HepG2 (cell line): ENCODE results near the gene HIC1. TPM values are rescaled to one million over a fixed set of nuclear protein-coding genes. Genes with fewer than 3 reads are reported as not detected.

Experiments
- ATAC-seq: fragments of 200-7000 bp; cut with Tn5 transposase; 3 replicates; pipeline ENCODE4 v1.9.1; 2020; ENCODE audit warnings: mild to moderate bottlenecking, moderate library complexity
- BruUV-seq: library from RNA; stranded (reverse); fragments of 400-500 nt; replicated peaks from 2 replicates; lab custom pipeline; 2021; lab: Mats Ljungman, UMichigan
- CTCF ChIA-PET: fragments of 300-600 bp; formaldehyde crosslinking; extraction: SDS; loops from one replicate; lab custom pipeline; 2021; ENCODE audit warnings: low total read pairs, inconsistent platforms, low intra/inter-chr PET ratio; lab: Yijun Ruan, JAX
- POLR2A ChIA-PET: fragments of 350-600 bp; sonication (Branson Sonifier 250); formaldehyde crosslinking; loops from one replicate; lab custom pipeline; 2020; ENCODE audit warnings: antibody characterized with exemption, inconsistent platforms; lab: Yijun Ruan, JAX
- DNase-seq: peaks from one replicate; pipeline ENCODE4 v3.0.0-alpha.2; 2015; ENCODE audit warnings: low spot score
- FAIRE-seq: peaks from 3 replicates; lab custom pipeline; 2011; peaks lifted over from hg19 to GRCh38; lab: Jason Lieb, UNC
- H2AFZ ChIP-seq: one replicate; pipeline ENCODE4 v1.6.1; 2011; ENCODE audit warnings: low read length, inconsistent platforms
- H3K27ac ChIP-seq: fragments of 300-600 bp; 3 replicates; pipeline ENCODE4 v1.8.0; 2011; ENCODE audit warnings: mixed run types, mild to moderate bottlenecking, mixed read lengths, low read length, inconsistent platforms; ENCODE audit not compliant: insufficient read depth; ENCODE audit errors: extremely low read length
- H3K27me3 ChIP-seq, 2 experiments: fragments of 200-600 bp in 1 of 2; 2 replicates in 1 of 2; 3 replicates in 1 of 2; pipeline versions ENCODE4 v1.6.0 to v1.8.0; 2011; ENCODE audit warnings: low read length in 2 of 2, mild to moderate bottlenecking in 2 of 2, moderate library complexity in 2 of 2, inconsistent platforms in 1 of 2; ENCODE audit not compliant: insufficient read depth in 2 of 2, control insufficient read depth in 1 of 2
- H3K36me3 ChIP-seq, 2 experiments: fragments of 200-600 bp in 1 of 2; replicated peaks in 1 of 2; 2 replicates in 1 of 2; 3 replicates in 1 of 2; pipeline versions ENCODE4 v1.5.1 to v1.8.0; 2011; ENCODE audit warnings: low read length in 2 of 2, inconsistent platforms in 1 of 2; ENCODE audit not compliant: insufficient read depth in 2 of 2, control insufficient read depth in 1 of 2
- H3K4me1 ChIP-seq: 2 replicates; pipeline ENCODE4 v1.5.1; 2012; ENCODE audit warnings: low read length, inconsistent platforms; ENCODE audit not compliant: insufficient read depth
- H3K4me2 ChIP-seq: 2 replicates; pipeline ENCODE4 v1.6.0; 2011; ENCODE audit warnings: low read depth, low read length, inconsistent platforms
- H3K4me3 ChIP-seq, 3 experiments: fragments of 200-600 bp in 1 of 3; sonication (generic), shearing (Covaris generic) in 1 of 3; replicated peaks in 1 of 3; 2 replicates each; pipeline ENCODE4 v1.5.1; 2011 to 2016; ENCODE audit warnings: low read length in 3 of 3, inconsistent platforms in 2 of 3, low read depth in 2 of 3, mild to moderate bottlenecking in 2 of 3, control low read depth in 1 of 3, mixed read lengths in 1 of 3; ENCODE audit not compliant: insufficient read depth in 1 of 3
- H3K79me2 ChIP-seq: one replicate; pipeline ENCODE4 v1.6.1; 2011; ENCODE audit warnings: low read length, inconsistent platforms; ENCODE audit not compliant: insufficient read depth
- H3K9ac ChIP-seq: 2 replicates; pipeline ENCODE4 v1.6.0; 2011; ENCODE audit warnings: mild to moderate bottlenecking, low read depth, low read length, inconsistent platforms; ENCODE audit not compliant: insufficient read depth
- H3K9me3 ChIP-seq: 2 replicates; pipeline ENCODE4 v1.5.1; 2012; ENCODE audit warnings: mild to moderate bottlenecking, low read length
- H4K20me1 ChIP-seq: 2 replicates; pipeline ENCODE4 v1.6.0; 2011; ENCODE audit warnings: inconsistent platforms, mild to moderate bottlenecking, low read length, moderate library complexity; ENCODE audit not compliant: insufficient read depth
- CC2D1A ChIP-seq: sonication (generic); formaldehyde crosslinking; IDR thresholded peaks from 2 replicates; pipeline ENCODE4 v1.8.1; 2023; ENCODE audit warnings: mild to moderate bottlenecking, missing genetic modification reagents
- WGBS: methylation state at CpG from one replicate; pipeline ENCODE4 v1.1.6; 2017; ENCODE audit warnings: low lambda C conversion rate; 5-methylcytosine and 5-hydroxymethylcytosine counted together
- in situ Hi-C: cut with HindIII; loops from 2 replicates; pipeline ENCODE4 v1.10.0; 2017; ENCODE audit warnings: low pct_unique_long_range_greater_than_20kb; ENCODE audit not compliant: extremely low pct_ligation_motif_present
- intact Hi-C: fragments of 100-400 bp; cut with micrococcal nuclease; formaldehyde crosslinking; loops from one replicate; pipeline ENCODE4 v1.10.0; 2022; ENCODE audit not compliant: unreplicated experiment
- polyA plus RNA-seq, 8 experiments: library from polyadenylated mRNA; depleted of rRNA in 3 of 8; stranded (reverse) in 7 of 8; unstranded in 1 of 8; fragments of >200 nt; fragmentation: Illumina TruSeq in 4 of 8; extraction: Trizol in 4 of 8; gene quantifications; 2 replicates each; pipeline versions ENCODE4 v1.2.1 to v1.2.3, GENCODE V29; 2011 to 2016; ENCODE audit warnings: low read depth in 4 of 8, missing spikeins in 1 of 8, mixed read lengths in 1 of 8; ENCODE audit not compliant: insufficient read depth in 1 of 8
- total RNA-seq, 5 experiments: library from RNA; depleted of rRNA; stranded (reverse); fragments of >200 nt; fragmentation: Illumina TruSeq; extraction: Trizol; gene quantifications; 2 replicates each; pipeline ENCODE4 v1.2.3, GENCODE V29; 2016; ENCODE audit warnings: low read depth in 1 of 5
- TF ChIP-seq, protein P1 (sequence below): sonication (generic); formaldehyde crosslinking; IDR thresholded peaks from 2 replicates; pipeline ENCODE4 v1.4.0; 2020; ENCODE audit warnings: missing genetic modification reagents
- TF ChIP-seq, protein P2 (sequence below), 2 experiments: sonication (generic) in 1 of 2; formaldehyde crosslinking in 1 of 2; IDR thresholded peaks; 2 replicates each; pipeline versions ENCODE4 v1.6.1 to v1.9.0; 2014 to 2022; ENCODE audit warnings: antibody characterized with exemption in 1 of 2, borderline replicate concordance in 1 of 2, inconsistent platforms in 1 of 2, low read depth in 1 of 2, missing genetic modification reagents in 1 of 2
- TF ChIP-seq, protein P3 (sequence below): sonication (generic); formaldehyde crosslinking; IDR thresholded peaks from 2 replicates; pipeline ENCODE4 v1.8.1; 2022; ENCODE audit warnings: low read depth, mild to moderate bottlenecking, missing genetic modification reagents
- TF ChIP-seq, protein P4 (sequence below): IDR thresholded peaks from 2 replicates; pipeline ENCODE4 v1.6.1; 2012; ENCODE audit warnings: inconsistent platforms

Gene HIC1
- total and polyA plus RNA-seq, 2 of the 13 experiments (the other 11 are each of a cell fraction or from before 2014, with no cell fraction given): 0.04 to 0.31 TPM

DNA sequence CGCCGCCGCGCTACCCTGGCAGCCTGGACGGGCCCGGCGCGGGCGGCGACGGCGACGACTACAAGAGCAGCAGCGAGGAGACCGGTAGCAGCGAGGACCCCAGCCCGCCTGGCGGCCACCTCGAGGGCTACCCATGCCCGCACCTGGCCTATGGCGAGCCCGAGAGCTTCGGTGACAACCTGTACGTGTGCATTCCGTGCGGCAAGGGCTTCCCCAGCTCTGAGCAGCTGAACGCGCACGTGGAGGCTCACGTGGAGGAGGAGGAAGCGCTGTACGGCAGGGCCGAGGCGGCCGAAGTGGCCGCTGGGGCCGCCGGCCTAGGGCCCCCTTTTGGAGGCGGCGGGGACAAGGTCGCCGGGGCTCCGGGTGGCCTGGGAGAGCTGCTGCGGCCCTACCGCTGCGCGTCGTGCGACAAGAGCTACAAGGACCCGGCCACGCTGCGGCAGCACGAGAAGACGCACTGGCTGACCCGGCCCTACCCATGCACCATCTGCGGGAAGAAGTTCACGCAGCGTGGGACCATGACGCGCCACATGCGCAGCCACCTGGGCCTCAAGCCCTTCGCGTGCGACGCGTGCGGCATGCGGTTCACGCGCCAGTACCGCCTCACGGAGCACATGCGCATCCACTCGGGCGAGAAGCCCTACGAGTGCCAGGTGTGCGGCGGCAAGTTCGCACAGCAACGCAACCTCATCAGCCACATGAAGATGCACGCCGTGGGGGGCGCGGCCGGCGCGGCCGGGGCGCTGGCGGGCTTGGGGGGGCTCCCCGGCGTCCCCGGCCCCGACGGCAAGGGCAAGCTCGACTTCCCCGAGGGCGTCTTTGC is 3.1 kb downstream of the HIC1 start:
- H3K9me3 ChIP-seq: no peaks in the 10 kb centered on the region
- FAIRE-seq: no peak
- peaks cover 0 to 2% of the 10 kb centered on the region in 2 experiments; a peak in 2 of 5 replicates for H3K36me3 ChIP-seq
- no peaks in the 10 kb centered on the region for H3K79me2 ChIP-seq
- no peak overlapping the region for H3K4me3 ChIP-seq
- H3K4me2 ChIP-seq: no peak overlapping the region
- no peak for DNase-seq
- H4K20me1 ChIP-seq: peaks cover 14% of the 10 kb centered on the region; the same call in 1 of the 2 replicates
- H3K4me1 ChIP-seq: peaks cover 12% of the 10 kb centered on the region
- ChIA-PET CTCF (no interaction called here), POLR2A (no interaction called here)
- in situ Hi-C loops (no loop called here), intact Hi-C loops (no loop called here)
- H3K27ac ChIP-seq: no peak overlapping the region
- H2AFZ ChIP-seq: no peak overlapping the region
- H3K27me3 ChIP-seq: peaks cover 0 to 11% of the 10 kb centered on the region in 2 experiments; a peak in 3 of 5 replicates
- no peak for ATAC-seq
- TF ChIP-seq, protein P1, sequence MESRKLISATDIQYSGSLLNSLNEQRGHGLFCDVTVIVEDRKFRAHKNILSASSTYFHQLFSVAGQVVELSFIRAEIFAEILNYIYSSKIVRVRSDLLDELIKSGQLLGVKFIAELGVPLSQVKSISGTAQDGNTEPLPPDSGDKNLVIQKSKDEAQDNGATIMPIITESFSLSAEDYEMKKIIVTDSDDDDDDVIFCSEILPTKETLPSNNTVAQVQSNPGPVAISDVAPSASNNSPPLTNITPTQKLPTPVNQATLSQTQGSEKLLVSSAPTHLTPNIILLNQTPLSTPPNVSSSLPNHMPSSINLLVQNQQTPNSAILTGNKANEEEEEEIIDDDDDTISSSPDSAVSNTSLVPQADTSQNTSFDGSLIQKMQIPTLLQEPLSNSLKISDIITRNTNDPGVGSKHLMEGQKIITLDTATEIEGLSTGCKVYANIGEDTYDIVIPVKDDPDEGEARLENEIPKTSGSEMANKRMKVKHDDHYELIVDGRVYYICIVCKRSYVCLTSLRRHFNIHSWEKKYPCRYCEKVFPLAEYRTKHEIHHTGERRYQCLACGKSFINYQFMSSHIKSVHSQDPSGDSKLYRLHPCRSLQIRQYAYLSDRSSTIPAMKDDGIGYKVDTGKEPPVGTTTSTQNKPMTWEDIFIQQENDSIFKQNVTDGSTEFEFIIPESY (CRISPR knock-in tag): peak; percentile 66; the same call in 1 of the 2 replicates
- TF ChIP-seq, protein P2, sequence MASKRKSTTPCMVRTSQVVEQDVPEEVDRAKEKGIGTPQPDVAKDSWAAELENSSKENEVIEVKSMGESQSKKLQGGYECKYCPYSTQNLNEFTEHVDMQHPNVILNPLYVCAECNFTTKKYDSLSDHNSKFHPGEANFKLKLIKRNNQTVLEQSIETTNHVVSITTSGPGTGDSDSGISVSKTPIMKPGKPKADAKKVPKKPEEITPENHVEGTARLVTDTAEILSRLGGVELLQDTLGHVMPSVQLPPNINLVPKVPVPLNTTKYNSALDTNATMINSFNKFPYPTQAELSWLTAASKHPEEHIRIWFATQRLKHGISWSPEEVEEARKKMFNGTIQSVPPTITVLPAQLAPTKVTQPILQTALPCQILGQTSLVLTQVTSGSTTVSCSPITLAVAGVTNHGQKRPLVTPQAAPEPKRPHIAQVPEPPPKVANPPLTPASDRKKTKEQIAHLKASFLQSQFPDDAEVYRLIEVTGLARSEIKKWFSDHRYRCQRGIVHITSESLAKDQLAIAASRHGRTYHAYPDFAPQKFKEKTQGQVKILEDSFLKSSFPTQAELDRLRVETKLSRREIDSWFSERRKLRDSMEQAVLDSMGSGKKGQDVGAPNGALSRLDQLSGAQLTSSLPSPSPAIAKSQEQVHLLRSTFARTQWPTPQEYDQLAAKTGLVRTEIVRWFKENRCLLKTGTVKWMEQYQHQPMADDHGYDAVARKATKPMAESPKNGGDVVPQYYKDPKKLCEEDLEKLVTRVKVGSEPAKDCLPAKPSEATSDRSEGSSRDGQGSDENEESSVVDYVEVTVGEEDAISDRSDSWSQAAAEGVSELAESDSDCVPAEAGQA (IDR thresholded peaks at IDR 0.05; ENCODE audit: low read depth): peak; percentile 45; the same call in 1 of the 2 replicates
- TF ChIP-seq, protein P2 (CRISPR knock-in tag; IDR thresholded peaks at IDR 0.05; ENCODE audit: borderline replicate concordance): no peak
- no peak for TF ChIP-seq CC2D1A (CRISPR knock-in tag)
- TF ChIP-seq, protein P3, sequence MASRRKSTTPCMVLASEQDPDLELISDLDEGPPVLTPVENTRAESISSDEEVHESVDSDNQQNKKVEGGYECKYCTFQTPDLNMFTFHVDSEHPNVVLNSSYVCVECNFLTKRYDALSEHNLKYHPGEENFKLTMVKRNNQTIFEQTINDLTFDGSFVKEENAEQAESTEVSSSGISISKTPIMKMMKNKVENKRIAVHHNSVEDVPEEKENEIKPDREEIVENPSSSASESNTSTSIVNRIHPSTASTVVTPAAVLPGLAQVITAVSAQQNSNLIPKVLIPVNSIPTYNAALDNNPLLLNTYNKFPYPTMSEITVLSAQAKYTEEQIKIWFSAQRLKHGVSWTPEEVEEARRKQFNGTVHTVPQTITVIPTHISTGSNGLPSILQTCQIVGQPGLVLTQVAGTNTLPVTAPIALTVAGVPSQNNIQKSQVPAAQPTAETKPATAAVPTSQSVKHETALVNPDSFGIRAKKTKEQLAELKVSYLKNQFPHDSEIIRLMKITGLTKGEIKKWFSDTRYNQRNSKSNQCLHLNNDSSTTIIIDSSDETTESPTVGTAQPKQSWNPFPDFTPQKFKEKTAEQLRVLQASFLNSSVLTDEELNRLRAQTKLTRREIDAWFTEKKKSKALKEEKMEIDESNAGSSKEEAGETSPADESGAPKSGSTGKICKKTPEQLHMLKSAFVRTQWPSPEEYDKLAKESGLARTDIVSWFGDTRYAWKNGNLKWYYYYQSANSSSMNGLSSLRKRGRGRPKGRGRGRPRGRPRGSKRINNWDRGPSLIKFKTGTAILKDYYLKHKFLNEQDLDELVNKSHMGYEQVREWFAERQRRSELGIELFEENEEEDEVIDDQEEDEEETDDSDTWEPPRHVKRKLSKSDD (CRISPR knock-in tag): peak; percentile 85; the same call in 1 of the 2 replicates
- TF ChIP-seq, protein P4, sequence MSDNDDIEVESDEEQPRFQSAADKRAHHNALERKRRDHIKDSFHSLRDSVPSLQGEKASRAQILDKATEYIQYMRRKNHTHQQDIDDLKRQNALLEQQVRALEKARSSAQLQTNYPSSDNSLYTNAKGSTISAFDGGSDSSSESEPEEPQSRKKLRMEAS: no peak
- no peak overlapping the region for H3K9ac ChIP-seq
- 97% methylated on average over 48 of the region's 98 CpGs for WGBS
- no TSS peak for BruUV-seq
